ENCODE measurements around the gene CDH6. TPM values are rescaled to one million over a fixed set of nuclear protein-coding genes. Genes with fewer than 3 reads are reported as not detected.

The CDH6 gene
- total and polyA plus RNA-seq, 2 of the 13 experiments (the other 11 are each of a cell fraction or from before 2014, with no cell fraction given): not detected

GRCh38 chr5:31268256-31268655 is 74.8 kb downstream of the CDH6 start:
- no peak overlapping the region for H3K9ac ChIP-seq (ENCODE audit: insufficient read depth, low read depth, low read length)
- H3K4me2 ChIP-seq (ENCODE audit: low read depth, low read length): no peak overlapping the region
- CTCF ChIA-PET (ENCODE audit: low intra/inter-chr PET ratio, low total read pairs): no interaction called here
- no peak overlapping the region for H3K27ac ChIP-seq (ENCODE audit: extremely low read length, insufficient read depth, low read length)
- H3K36me3 ChIP-seq (replicated peaks in 1 of 2; ENCODE audit: control insufficient read depth in 1 of 2, insufficient read depth in 2 of 2, low read length in 2 of 2): no peaks in the 10 kb centered on the region
- DNase-seq (ENCODE audit: low spot score) (no peak), FAIRE-seq (no peak), ATAC-seq (no peak)
- H3K79me2 ChIP-seq (ENCODE audit: insufficient read depth, low read length): no peaks in the 10 kb centered on the region
- POLR2A ChIA-PET: no interaction called here
- no peaks in the 10 kb centered on the region for H3K4me1 ChIP-seq (ENCODE audit: insufficient read depth, low read length)
- H3K27me3 ChIP-seq (ENCODE audit: control insufficient read depth in 1 of 2, insufficient read depth in 2 of 2, low read length in 2 of 2): peaks cover 0 to 4% of the 10 kb centered on the region in 2 experiments; a peak in 1 of 5 replicates
- in situ Hi-C loops (cut with HindIII; ENCODE audit: extremely low pct_ligation_motif_present, low pct_unique_long_range_greater_than_20kb) (no loop called here), intact Hi-C loops (cut with micrococcal nuclease; ENCODE audit: unreplicated experiment) (no loop called here)
- H3K9me3 ChIP-seq (ENCODE audit: low read length): no peaks in the 10 kb centered on the region
- no TSS peak for BruUV-seq (replicated peaks)
- WGBS (ENCODE audit: low lambda C conversion rate): 0% methylated on average over 2 of the region's 2 CpGs
- H4K20me1 ChIP-seq (ENCODE audit: insufficient read depth, low read length): no peaks in the 10 kb centered on the region
- no peak overlapping the region for H2AFZ ChIP-seq (ENCODE audit: low read length)
- no peak overlapping the region for H3K4me3 ChIP-seq (replicated peaks in 1 of 3; ENCODE audit: insufficient read depth in 1 of 3, low read depth in 2 of 3, low read length in 3 of 3)
- no peak for TF ChIP-seq DPF2 (CRISPR knock-in tag; IDR thresholded peaks at IDR 0.05; ENCODE audit: borderline replicate concordance, low read depth)
- TF ChIP-seq TSC22D2 (CRISPR knock-in tag; IDR thresholded peaks at IDR 0.05; ENCODE audit: borderline replicate concordance): no peak
- no peak for TF ChIP-seq TBP (CRISPR knock-in tag; IDR thresholded peaks at IDR 0.05)
- no peak for TF ChIP-seq ZNF879 (CRISPR knock-in tag; IDR thresholded peaks at IDR 0.05)
- TF ChIP-seq SRF (IDR thresholded peaks at IDR 0.05; ENCODE audit: low read depth, low read length): no peak
- TF ChIP-seq, protein P1, sequence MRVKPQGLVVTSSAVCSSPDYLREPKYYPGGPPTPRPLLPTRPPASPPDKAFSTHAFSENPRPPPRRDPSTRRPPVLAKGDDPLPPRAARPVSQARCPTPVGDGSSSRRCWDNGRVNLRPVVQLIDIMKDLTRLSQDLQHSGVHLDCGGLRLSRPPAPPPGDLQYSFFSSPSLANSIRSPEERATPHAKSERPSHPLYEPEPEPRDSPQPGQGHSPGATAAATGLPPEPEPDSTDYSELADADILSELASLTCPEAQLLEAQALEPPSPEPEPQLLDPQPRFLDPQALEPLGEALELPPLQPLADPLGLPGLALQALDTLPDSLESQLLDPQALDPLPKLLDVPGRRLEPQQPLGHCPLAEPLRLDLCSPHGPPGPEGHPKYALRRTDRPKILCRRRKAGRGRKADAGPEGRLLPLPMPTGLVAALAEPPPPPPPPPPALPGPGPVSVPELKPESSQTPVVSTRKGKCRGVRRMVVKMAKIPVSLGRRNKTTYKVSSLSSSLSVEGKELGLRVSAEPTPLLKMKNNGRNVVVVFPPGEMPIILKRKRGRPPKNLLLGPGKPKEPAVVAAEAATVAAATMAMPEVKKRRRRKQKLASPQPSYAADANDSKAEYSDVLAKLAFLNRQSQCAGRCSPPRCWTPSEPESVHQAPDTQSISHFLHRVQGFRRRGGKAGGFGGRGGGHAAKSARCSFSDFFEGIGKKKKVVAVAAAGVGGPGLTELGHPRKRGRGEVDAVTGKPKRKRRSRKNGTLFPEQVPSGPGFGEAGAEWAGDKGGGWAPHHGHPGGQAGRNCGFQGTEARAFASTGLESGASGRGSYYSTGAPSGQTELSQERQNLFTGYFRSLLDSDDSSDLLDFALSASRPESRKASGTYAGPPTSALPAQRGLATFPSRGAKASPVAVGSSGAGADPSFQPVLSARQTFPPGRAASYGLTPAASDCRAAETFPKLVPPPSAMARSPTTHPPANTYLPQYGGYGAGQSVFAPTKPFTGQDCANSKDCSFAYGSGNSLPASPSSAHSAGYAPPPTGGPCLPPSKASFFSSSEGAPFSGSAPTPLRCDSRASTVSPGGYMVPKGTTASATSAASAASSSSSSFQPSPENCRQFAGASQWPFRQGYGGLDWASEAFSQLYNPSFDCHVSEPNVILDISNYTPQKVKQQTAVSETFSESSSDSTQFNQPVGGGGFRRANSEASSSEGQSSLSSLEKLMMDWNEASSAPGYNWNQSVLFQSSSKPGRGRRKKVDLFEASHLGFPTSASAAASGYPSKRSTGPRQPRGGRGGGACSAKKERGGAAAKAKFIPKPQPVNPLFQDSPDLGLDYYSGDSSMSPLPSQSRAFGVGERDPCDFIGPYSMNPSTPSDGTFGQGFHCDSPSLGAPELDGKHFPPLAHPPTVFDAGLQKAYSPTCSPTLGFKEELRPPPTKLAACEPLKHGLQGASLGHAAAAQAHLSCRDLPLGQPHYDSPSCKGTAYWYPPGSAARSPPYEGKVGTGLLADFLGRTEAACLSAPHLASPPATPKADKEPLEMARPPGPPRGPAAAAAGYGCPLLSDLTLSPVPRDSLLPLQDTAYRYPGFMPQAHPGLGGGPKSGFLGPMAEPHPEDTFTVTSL (CRISPR knock-in tag; IDR thresholded peaks at IDR 0.05; ENCODE audit: borderline replicate concordance): no peak
- TF ChIP-seq, protein P2, sequence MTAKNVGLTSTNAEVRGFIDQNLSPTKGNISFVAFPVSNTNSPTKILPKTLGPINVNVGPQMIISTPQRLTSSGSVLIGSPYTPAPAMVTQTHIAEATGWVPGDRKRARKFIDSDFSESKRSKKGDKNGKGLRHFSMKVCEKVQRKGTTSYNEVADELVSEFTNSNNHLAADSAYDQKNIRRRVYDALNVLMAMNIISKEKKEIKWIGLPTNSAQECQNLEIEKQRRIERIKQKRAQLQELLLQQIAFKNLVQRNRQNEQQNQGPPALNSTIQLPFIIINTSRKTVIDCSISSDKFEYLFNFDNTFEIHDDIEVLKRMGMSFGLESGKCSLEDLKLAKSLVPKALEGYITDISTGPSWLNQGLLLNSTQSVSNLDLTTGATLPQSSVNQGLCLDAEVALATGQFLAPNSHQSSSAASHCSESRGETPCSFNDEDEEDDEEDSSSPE (CRISPR knock-in tag; IDR thresholded peaks at IDR 0.05): no peak
- no peak for TF ChIP-seq ZBTB42 (CRISPR knock-in tag; IDR thresholded peaks at IDR 0.05)
- TF ChIP-seq GPBP1L1 (CRISPR knock-in tag; IDR thresholded peaks at IDR 0.05): no peak
- TF ChIP-seq ZNF644 (CRISPR knock-in tag; IDR thresholded peaks at IDR 0.05; ENCODE audit: low read depth): no peak
- no peak for TF ChIP-seq JDP2 (CRISPR knock-in tag; IDR thresholded peaks at IDR 0.05; ENCODE audit: borderline replicate concordance)
- TF ChIP-seq IKZF1 (IDR thresholded peaks at IDR 0.05): no peak
- TF ChIP-seq NFIC (IDR thresholded peaks at IDR 0.05; ENCODE audit: low read length): no peak
- TF ChIP-seq, protein P3, sequence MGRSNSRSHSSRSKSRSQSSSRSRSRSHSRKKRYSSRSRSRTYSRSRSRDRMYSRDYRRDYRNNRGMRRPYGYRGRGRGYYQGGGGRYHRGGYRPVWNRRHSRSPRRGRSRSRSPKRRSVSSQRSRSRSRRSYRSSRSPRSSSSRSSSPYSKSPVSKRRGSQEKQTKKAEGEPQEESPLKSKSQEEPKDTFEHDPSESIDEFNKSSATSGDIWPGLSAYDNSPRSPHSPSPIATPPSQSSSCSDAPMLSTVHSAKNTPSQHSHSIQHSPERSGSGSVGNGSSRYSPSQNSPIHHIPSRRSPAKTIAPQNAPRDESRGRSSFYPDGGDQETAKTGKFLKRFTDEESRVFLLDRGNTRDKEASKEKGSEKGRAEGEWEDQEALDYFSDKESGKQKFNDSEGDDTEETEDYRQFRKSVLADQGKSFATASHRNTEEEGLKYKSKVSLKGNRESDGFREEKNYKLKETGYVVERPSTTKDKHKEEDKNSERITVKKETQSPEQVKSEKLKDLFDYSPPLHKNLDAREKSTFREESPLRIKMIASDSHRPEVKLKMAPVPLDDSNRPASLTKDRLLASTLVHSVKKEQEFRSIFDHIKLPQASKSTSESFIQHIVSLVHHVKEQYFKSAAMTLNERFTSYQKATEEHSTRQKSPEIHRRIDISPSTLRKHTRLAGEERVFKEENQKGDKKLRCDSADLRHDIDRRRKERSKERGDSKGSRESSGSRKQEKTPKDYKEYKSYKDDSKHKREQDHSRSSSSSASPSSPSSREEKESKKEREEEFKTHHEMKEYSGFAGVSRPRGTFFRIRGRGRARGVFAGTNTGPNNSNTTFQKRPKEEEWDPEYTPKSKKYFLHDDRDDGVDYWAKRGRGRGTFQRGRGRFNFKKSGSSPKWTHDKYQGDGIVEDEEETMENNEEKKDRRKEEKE (IDR thresholded peaks at IDR 0.05): no peak
- TF ChIP-seq ZNF891 (CRISPR knock-in tag; IDR thresholded peaks at IDR 0.05): no peak
- TF ChIP-seq SP4 (CRISPR knock-in tag; IDR thresholded peaks at IDR 0.05): no peak
